GM21515 (cell line): Measurements from ENCODE around the gene CXCL16.

Experiments used
- ATAC-seq: cut with Tn5 transposase; IDR thresholded peaks from one replicate; pipeline ENCODE4 v1.9.1; 2021; ENCODE audit not compliant: unreplicated experiment

CXCL16 gene, protein sequence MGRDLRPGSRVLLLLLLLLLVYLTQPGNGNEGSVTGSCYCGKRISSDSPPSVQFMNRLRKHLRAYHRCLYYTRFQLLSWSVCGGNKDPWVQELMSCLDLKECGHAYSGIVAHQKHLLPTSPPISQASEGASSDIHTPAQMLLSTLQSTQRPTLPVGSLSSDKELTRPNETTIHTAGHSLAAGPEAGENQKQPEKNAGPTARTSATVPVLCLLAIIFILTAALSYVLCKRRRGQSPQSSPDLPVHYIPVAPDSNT

DNA sequence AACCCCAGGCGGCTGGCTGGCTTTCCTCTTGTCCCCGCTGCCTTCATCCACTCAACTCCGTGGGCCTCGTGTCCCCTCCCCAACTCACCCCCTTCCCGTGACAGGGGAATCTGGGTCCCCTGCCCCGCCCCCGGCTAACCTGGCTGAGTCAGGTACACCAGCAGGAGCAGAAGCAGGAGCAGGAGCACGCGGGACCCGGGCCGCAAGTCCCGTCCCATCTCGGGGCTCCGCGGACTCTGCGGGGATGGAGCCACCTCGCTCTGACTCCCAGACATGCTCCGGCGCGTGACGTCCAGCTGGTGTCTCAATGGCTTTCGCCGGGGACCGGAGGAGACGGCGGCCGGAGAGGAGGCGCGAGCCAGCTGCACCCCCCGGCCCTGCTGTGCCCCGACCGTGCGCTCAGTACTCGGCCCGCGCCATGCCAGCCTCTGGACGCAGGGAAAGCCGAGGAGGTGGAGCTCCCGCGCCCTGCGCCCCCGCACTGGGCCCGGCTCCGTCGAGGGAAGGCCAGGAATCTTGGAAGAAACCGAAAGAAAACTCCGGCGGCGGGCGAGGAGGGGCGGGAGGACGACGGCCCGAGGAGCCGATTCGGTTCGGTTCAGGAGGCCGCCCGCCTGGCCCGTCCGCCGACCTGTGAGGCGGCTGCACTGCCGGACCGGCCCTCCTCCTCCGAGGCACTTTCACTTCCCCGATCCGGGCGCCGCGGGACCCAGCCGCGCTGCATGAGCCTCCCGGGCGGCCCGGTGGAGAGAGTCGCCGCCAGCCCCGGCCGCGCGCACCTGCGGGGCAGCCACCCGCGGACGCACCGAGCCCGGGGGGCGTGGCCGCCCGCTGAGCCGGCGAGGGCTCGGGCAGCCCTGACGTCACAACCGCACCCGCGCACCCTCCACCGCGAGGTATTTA lies at the start of gene CXCL16, which contains the start of gene ZMYND15:
Gene CXCL16, minus strand, starts transcription at position 807 of the 903 bp plus-strand sequence. Its CDS starts 589 bp downstream, at position 218.
Gene ZMYND15, plus strand, starts transcription at position 712 of the 903 bp plus-strand sequence. CDS start 716 bp downstream, outside the sequence.
- peak; percentile 53 for ATAC-seq

DNA sequence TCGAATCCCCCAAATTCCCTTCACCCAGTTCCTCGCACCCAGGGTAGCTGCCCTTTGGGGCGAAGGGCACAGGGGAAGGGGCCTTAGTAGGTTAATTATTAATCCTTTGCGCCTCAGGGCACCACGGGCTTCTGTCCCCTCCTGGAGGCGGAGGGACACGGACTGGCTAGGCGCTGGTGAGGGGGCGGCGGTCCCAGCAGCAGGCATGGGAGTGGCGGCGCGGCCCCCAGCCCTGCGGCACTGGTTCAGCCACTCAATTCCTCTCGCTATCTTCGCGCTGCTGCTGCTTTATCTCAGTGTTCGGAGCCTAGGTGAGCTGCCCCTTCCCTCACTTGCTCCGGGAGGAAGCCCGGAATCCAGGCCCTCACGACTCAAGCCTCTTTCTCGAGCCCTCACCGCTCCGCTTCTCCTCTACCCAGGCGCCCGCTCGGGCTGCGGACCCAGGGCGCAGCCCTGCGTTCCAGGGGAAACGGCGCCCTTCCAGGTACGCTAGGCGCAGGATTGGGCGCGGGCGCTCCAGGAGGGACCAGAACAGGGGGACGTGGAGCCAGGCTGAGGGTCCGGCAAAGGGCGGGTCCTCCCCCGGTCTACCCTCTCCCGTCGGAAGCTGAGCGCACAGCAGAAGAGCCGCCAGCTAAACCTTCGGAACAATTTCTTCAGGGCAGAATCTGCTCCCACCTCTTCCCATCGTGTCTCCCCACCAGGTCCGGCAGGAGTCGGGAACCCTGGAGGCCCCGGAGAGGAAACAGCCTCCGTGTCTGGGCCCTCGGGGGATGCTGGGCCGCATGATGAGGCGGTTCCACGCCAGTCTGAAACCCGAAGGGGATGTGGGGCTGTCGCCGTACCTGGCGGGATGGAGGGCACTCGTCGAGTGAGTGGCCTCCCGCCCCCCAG lies 49.3 kb upstream of the CXCL16 start, which contains the start of gene GLTPD2:
Gene GLTPD2, plus strand, starts transcription at position 158 of the 894 bp plus-strand sequence. Its CDS starts 48 bp downstream, at position 206.
- peak; percentile 12 for ATAC-seq

DNA sequence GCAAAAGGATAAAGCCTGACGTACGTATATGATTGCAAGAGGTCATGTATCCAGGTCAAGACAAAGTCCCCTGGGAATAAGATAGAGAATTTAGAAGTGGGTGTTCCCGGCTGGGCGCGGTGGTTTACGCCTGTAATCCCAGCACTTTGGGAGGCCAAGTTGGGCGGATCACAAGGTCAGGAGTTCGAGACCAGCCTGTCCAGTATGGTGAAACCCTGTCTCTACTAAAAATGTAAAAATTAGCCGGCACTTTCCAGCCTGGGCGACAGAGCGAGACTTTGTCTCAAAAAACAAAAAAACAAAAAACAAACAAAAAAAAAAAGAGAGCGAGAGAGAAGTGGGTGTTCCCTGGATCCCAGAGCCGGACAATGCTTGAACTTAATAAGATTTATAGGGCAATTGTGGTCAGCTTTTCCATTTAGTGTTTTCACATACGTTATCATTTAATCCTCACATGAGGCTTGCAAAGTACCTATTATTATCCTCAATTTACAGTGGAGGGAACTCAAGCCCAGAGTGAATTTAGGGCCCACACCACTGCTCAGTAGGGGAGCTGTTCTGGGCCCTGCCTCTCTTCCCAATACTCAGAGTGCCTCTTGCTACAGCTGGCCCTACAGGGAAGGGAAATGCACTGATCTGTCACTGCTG lies 48.6 kb upstream of the CXCL16 start:
- no peak for ATAC-seq

DNA sequence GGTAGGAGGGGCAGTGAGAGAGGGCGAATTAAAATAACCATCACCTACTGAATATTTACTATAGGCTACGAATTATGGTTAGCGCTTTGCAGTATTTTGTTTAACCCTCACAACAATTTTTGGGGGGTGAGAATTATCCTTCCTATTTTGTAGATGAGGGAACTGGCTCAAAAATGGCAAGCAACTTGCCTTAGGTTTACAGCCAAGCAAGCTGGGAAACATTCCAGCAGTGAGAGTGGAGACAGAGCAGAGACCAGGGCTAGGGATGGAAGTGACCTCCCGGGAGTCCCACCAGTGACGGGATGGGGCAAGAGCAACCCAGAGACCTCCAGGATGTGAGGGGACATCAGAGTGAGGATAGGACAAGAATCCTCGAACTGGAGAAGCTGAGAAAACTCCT lies 46.8 kb upstream of the CXCL16 start:
- no peak for ATAC-seq

DNA sequence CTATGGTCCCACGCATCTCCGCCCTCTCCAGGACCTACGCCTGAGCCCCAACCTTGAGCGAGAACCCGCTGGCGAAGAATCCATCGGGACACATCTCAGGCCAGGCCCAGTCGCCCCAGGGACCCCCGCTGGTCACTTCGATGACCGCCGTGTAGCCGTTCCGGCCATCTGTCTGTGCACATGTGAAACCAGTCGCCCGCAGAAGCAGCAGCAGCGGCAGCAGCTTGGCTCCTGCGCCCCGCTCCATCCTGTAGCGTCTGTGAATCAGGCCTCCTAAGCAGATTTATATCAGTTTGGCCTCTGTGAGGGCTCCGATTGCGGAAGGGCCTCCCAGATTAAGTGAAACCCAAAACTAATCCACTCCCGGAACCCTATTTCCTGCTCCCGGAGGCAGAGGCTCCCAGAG lies 46.4 kb upstream of the CXCL16 start, which contains the start of gene VMO1:
Gene VMO1, minus strand, starts transcription at position 259 of the 406 bp plus-strand sequence. Its CDS starts 12 bp downstream, at position 247.
- ATAC-seq = no peak

DNA sequence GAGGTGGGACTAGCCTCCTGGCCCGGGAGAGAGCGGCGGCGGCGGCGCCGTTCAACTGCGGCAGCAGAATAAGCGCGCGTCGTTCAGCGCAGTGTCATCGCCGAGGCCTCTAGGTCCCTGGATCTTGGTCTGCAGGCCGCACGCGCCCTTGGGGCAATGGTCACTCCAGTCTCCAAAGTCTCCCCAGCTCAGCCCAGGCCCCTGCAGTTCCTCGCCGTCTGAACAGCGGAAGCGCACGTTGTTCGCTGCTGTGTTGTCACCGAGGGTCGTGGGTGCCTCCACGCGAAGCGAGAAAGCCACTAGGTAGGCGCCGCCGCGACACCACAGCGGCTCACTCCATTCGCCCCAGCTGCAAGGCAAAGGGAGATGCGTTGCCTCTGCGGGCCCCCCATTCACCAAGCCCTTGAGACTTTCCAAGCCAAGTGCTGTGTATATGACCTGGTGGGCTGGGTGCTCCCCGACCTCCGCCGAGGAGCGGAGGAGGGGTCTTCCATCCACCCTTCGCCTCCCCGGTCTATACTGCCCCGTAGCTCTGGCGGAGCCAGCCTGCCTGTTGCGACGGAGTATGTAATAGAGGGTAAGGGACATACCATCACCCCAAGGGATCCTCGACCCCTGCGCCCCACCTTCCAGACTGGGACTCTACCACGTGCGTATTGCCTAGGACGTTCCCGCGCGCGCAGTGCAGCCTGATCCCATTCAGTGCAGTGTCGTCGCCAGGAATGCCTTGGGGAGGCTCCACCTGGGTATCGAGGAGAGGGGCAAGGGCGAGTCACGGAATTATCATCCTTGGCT lies 45.8 kb upstream of the CXCL16 start:
- ATAC-seq = no peak

DNA sequence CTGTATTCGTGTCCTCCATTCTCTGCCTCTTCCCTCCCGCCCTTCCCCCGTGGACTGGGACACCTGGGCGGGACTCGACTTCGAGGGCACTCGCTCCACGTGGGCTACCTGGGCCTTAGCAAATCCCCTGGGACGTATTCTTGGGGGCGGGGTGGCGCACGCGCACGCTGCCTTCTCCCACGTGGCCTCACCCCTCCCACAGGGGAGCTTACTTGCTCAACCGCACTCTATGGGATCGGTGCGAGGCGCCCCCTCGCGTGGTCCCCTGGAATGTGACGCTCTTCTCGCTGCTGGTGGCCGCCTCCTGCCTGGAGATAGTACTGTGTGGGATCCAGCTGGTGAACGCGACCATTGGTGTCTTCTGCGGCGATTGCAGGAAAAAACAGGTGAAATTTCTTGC lies 42.9 kb upstream of the CXCL16 start:
- no peak for ATAC-seq

DNA sequence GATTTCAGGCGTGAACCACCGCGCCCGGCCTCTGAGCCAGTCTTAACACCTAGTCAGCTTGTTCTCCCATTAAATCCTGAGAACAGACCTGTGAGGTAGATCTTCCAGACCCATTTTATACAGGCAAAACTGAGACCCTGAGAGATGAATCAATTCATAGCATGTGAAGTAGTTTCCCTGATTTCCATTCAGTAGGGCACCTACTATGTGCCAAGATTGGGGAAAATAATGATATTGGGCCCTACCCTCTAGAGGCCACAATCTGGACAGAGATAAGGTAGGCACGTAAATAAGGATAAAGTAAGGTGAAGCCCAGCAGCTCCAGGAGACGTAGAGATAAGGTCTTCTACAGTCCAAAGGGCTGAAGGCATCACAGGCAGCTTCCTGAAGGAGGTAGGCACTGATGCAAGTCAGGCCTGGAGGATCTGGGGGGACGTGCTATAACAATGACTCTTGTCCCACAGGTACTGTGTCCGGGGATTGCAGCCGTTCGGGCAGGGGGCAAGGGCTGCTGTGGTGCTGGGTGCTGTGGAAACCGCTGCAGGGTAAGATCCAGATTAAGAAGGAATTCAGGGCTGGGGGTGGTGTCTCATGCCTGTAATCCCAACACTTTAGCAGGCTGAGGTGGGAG lies 40.7 kb upstream of the CXCL16 start:
- ATAC-seq = no peak

DNA sequence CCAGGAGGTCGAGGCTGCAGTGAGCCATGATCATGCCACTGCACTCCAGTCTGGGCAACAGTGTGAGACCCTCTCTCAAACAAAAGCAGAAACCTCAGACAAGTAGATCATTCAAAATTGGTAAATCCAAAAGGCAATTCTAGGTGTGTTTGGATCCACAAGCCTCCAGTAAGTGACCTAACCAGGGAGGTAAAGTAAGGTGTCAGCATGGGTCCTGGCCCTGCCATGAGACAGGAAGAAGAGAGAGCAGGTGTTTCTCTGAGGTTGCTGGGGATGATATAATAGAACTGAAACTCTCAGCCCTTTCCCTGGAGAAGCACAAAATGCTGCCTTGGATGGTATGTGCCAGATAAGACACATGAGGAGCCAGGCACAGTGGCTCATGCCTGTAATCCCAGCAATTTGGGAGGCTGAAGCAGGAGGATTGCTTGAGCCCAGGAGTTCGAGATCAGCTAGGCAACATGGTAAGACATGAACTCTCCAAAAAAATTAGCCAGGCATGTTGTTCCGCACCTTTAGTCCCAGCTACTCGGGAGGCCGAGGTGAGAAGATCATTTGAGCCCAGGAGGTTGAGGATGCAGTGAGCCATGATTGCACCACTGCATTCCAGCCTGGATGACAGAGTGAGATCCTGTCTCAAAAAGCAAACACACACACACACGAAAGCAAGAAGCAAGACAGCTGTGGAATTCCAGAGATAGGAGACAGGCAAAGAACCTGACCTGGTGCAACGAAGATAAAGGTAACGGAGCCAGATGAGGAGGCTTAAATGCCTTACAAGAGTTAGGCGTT lies 38.4 kb upstream of the CXCL16 start:
- ATAC-seq = no peak

DNA sequence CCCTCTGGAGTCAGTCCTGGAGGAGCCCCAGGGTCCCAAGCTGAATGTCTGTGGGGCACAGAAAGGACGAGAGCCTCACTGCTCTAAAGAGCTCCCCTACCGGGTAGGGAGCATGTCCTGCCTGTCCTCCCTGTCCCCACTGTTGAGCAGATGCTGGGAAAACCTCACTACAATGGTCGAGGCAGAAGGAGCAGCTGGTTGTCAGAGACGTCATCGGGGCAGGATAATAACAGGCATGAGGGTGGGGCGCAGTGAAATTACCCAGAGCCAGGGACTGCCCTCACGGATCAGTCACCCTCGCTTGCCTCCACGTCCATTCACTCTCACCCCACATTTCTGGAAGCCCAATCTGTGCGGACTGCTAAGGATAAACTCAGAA lies 32.5 kb upstream of the CXCL16 start:
- ATAC-seq = no peak

DNA sequence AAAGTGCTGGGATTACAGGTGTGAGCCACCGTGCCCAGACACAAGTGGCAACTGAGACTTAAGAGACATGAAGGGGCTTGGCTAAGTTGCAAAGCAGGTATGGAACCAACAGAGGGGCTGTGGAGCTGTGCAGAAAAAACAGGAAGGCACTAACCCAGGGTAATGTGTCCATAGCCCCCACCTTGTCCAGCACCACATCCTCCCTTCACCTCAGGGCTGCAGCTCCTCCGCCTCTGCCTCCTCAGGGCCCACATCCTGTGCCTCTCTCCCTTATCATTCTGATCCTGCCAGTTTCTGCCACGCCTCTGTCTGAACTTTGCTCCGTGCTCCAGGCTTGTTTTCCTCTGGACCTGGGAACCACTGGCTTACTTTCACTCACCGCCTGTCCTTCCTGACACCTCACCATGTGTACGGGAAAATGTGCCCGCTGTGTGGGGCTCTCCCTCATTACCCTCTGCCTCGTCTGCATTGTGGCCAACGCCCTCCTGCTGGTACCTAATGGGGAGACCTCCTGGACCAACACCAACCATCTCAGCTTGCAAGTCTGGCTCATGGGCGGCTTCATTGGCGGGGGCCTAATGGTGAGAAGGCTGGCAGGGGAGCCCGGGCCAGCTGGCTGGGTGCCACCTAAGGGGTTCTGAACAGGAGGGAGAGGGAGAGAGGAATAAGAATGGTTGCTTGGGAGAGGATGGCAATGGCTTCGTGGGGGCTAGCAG lies 31.9 kb upstream of the CXCL16 start, which contains the start of gene TM4SF5:
Gene TM4SF5, plus strand, starts transcription at position 368 of the 716 bp plus-strand sequence. Its CDS starts 37 bp downstream, at position 405.
- ATAC-seq = no peak

DNA sequence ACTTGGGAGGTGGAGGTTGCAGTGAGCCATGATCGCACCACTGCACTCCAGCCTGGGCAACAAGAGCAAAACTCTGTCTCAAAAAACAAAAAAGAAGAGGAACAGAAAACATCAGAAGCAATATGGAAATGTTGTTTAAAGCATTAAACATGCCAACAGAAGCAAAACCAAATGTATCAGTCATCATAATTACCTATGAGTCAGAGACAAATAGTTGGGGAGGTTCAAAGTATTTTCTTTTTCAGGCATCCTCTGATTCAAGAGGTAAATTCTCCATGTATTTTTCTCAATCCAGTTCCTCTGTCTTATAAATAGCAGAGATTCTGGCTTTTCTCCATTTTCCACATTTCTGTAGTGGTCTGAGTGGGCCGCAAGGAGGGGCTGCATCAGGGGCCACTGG lies 29.9 kb upstream of the CXCL16 start:
- no peak for ATAC-seq

DNA sequence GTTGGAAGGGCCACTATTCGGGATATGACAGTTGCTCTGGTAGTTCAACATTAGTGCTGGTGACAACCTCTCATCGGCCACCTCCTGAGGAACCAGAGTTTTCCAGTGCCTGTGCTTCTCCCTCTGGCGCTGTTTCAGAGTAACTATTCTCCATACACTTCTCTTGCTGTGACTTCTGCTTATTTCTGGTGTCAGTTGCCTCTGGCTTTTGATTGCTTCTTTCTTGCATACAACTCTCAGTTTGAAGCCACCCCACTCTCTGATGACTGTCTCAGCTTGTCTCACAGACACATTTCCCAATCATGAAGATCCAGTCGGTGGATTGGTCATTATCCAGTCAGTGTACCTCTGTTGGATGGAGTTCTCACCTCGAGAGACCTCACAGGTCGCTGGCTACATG lies 28.6 kb upstream of the CXCL16 start:
- ATAC-seq = no peak

DNA sequence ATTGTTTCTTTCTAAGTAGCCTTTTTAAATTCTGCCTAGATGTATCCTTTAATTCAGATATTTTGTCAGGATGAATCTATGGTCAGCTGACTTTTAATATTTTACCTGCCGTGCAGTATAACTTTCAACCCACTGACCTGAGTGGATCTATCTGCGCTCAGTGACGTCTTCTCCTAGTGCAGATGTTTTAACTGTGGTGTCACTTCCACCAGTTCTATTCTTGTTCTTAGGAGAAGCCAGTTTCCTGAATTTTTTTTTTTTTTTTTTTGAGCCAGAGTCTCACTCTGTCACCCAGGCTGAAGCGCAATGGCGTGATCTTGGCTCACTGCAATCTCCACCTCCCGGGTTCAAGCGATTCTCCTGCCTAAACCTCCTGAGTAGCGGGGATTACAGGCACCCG lies 27.0 kb upstream of the CXCL16 start:
- ATAC-seq = no peak

DNA sequence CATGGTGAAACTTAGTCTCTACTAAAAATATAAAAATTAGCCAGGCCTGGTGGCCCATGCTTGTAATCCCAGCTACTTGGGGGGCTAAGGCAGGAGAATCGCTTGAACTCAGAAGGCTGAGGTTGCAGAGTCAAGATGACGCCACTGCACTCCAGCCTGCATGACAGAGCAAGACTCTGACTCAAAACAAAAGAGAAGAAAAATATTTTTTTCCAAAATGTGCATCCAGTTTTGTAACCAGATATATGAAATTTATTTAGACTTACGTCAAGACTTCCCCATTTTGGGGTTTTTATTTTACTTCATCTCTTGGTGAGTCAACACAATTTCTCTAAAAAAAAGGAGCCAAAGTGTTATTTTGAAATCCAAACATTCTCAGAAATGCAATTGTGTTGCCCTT lies 26.5 kb upstream of the CXCL16 start:
- no peak for ATAC-seq

DNA sequence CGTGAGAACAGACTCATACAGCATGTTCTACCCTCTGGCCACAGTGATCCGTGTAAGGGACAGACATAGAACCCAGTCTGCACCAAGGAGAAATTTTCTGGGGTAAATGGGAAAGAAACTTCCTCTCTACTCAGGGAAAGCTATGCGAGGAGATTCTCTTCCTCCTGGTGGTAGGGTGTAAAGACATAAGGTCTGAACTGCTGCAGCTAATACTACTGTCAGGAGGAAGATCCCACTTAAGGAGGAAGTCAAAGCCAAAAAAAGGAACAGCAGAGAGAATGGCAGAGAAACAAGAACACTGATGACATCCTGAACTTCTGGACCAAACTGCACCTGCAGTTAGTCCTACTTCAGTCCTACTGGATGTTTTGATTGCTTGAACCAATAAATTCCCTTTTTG lies 24.9 kb upstream of the CXCL16 start:
- ATAC-seq = no peak

DNA sequence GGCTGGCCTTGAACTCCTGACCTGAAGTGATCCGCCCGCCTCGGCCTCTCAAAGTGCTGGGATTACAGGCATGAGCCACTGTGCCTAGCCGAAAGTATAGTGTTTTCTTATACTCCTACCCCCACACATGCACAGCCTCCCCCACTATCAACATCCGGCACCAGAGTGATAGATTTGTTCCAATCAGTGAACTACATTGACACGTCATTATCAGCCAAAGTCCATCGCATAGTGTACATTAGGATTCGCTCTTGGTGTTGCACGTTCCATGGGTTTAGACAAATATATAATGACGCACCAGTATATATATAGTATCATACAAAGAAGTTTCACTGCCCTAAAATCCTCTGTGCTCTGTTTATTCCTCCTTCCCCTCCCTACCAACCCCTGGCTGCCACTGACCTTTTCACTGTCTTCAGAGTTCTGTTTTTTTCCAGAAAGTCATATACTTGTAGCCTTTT lies 20.1 kb upstream of the CXCL16 start:
- no peak for ATAC-seq
